CD14-positive monocyte (primary cell): ENCODE data around the gene CRYBA2. TPM values are rescaled to one million over a fixed set of nuclear protein-coding genes. Genes with fewer than 3 reads are reported as not detected.
A peak's percentile ranks its signal among the peaks of the same experiment; 100 is the strongest.

Experiments used
- DNase-seq, 3 donors: peaks; one replicate each; pipeline ENCODE4 v3.0.0-alpha.2; 2011 to 2022
- H2AFZ ChIP-seq: 2 replicates; pipeline ENCODE4 v1.6.0; 2012; ENCODE audit warnings: mild to moderate bottlenecking, low read depth, low read length, inconsistent platforms; ENCODE audit not compliant: insufficient read depth, poor library complexity, severe bottlenecking
- H3K27ac ChIP-seq, 2 donors: 1 replicate in 1 of 2; 2 replicates in 1 of 2; pipeline ENCODE4 v1.5.1; 2012 to 2013; ENCODE audit warnings: low read length in 2 of 2, control low read depth in 1 of 2, inconsistent platforms in 1 of 2, low read depth in 1 of 2, mild to moderate bottlenecking in 1 of 2
- H3K27me3 ChIP-seq, 2 donors: one replicate each; pipeline versions ENCODE4 v1.6.0 to v1.6.1; 2011 to 2013; ENCODE audit warnings: low read length in 2 of 2; ENCODE audit not compliant: control insufficient read depth in 2 of 2, insufficient read depth in 2 of 2
- H3K36me3 ChIP-seq, 2 donors: replicated peaks in 1 of 2; 1 replicate in 1 of 2; 2 replicates in 1 of 2; pipeline versions ENCODE4 v1.5.1 to v1.6.1; 2012 to 2013; ENCODE audit warnings: low read length in 2 of 2, control low read depth in 1 of 2, inconsistent platforms in 1 of 2, mild to moderate bottlenecking in 1 of 2; ENCODE audit not compliant: insufficient read depth in 2 of 2, control insufficient read depth in 1 of 2
- H3K4me1 ChIP-seq, 2 donors: 1 replicate in 1 of 2; 2 replicates in 1 of 2; pipeline versions ENCODE4 v1.5.1 to v1.6.1; 2012 to 2013; ENCODE audit warnings: low read length in 2 of 2, control low read depth in 1 of 2, inconsistent platforms in 1 of 2, mild to moderate bottlenecking in 1 of 2, moderate library complexity in 1 of 2; ENCODE audit not compliant: insufficient read depth in 2 of 2, control insufficient read depth in 1 of 2
- H3K4me2 ChIP-seq: replicated peaks from 2 replicates; pipeline ENCODE3; 2012; ENCODE audit warnings: low read length, moderate library complexity, mild to moderate bottlenecking; ENCODE audit not compliant: poor library complexity, severe bottlenecking; ENCODE audit errors: extremely low read depth
- H3K4me3 ChIP-seq, 3 experiments: fragments of 200-600 bp in 1 of 3; sonication (generic) in 1 of 3; replicated peaks in 1 of 3; 1 replicate in 2 of 3; 2 replicates in 1 of 3; pipeline ENCODE4 v1.5.1; 2011 to 2013; ENCODE audit warnings: low read length in 3 of 3, mild to moderate bottlenecking in 3 of 3, control low read depth in 2 of 3, low read depth in 2 of 3, inconsistent platforms in 1 of 3, moderate library complexity in 1 of 3
- H3K79me2 ChIP-seq: 2 replicates; pipeline ENCODE4 v1.6.0; 2012; ENCODE audit warnings: mild to moderate bottlenecking, control low read depth, inconsistent platforms, low read length, moderate library complexity; ENCODE audit not compliant: insufficient read depth
- H3K9ac ChIP-seq: 2 replicates; pipeline ENCODE4 v1.6.0; 2017; ENCODE audit warnings: low read length, mild to moderate bottlenecking; ENCODE audit not compliant: insufficient read depth, poor library complexity, severe bottlenecking
- H3K9me3 ChIP-seq, 2 donors: replicated peaks in 1 of 2; 1 replicate in 1 of 2; 2 replicates in 1 of 2; pipeline versions ENCODE4 v1.5.1 to v1.6.1; 2012 to 2013; ENCODE audit warnings: low read length in 2 of 2, control low read depth in 1 of 2; ENCODE audit not compliant: control insufficient read depth in 1 of 2, insufficient read depth in 1 of 2
- H4K20me1 ChIP-seq: 2 replicates; pipeline ENCODE4 v1.6.0; 2012; ENCODE audit warnings: mild to moderate bottlenecking, low read length, control low read depth, moderate library complexity; ENCODE audit not compliant: insufficient read depth
- H3K27ac Mint-ChIP-seq, 7 donors: one replicate each; pipeline ENCODE4 v1.8.0; 2020; ENCODE audit warnings: mild to moderate bottlenecking in 7 of 7, mixed read lengths in 7 of 7, moderate library complexity in 6 of 7, inconsistent platforms in 2 of 7
- H3K27me3 Mint-ChIP-seq, 3 donors: one replicate each; pipeline ENCODE4 v1.8.0; 2021 to 2022; ENCODE audit warnings: low read depth in 3 of 3, mild to moderate bottlenecking in 3 of 3, mixed read lengths in 3 of 3, moderate library complexity in 3 of 3, inconsistent platforms in 1 of 3
- H3K36me3 Mint-ChIP-seq, 2 donors: one replicate each; pipeline ENCODE4 v1.8.0; 2020; ENCODE audit warnings: mixed read lengths in 2 of 2, inconsistent platforms in 1 of 2, mild to moderate bottlenecking in 1 of 2
- H3K4me1 Mint-ChIP-seq: one replicate; pipeline ENCODE4 v1.8.0; 2020; ENCODE audit warnings: mild to moderate bottlenecking, mixed read lengths
- H3K4me3 Mint-ChIP-seq, 2 donors: one replicate each; pipeline ENCODE4 v1.8.0; 2020; ENCODE audit warnings: mild to moderate bottlenecking in 2 of 2, mixed read lengths in 2 of 2, moderate library complexity in 1 of 2
- H3K9me3 Mint-ChIP-seq, 7 donors: one replicate each; pipeline ENCODE4 v1.8.0; 2020 to 2022; ENCODE audit warnings: mixed read lengths in 7 of 7, mild to moderate bottlenecking in 6 of 7, moderate library complexity in 6 of 7, inconsistent platforms in 2 of 7
- CTCF ChIP-seq: fragments of 200-600 bp; IDR thresholded peaks from one replicate; pipeline ENCODE4 v1.8.0; 2022; ENCODE audit warnings: antibody characterized with exemption, mild to moderate bottlenecking
- WGBS: methylation state at CpG from one replicate; pipeline ENCODE4 v1.1.5; 2013; ENCODE audit warnings: missing lambda C conversion rate; ENCODE audit not compliant: insufficient coverage; 5-methylcytosine and 5-hydroxymethylcytosine counted together
- intact Hi-C, 2 donors: fragments of 100-400 bp; cut with micrococcal nuclease; formaldehyde crosslinking; loops; one replicate each; pipeline versions ENCODE4 v1.15.0 to v1.15.1; 2023
- polyA plus RNA-seq, 3 donors: library from polyadenylated mRNA; depleted of rRNA in 1 of 3; unstranded in 2 of 3; stranded (reverse) in 1 of 3; fragments of 300-500 nt in 2 of 3; fragments of >200 nt in 1 of 3; fragmentation: Illumina TruSeq in 2 of 3; gene quantifications; 1 replicate in 2 of 3; 2 replicates in 1 of 3; pipeline ENCODE4 v1.2.3, GENCODE V29; 2012 to 2021

The CRYBA2 gene
- polyA plus RNA-seq, 3 donors = not detected

GRCh38 chr2:219021591-219021990 is 28.4 kb upstream of the CRYBA2 start:
- Histone ChIP-seq H3K27me3 (no peaks in the 10 kb centered on the region), H3K9me3 (no peaks in the 10 kb centered on the region), H3K9ac (no peak overlapping the region), H3K79me2 (no peaks in the 10 kb centered on the region), H3K27ac (no peak overlapping the region), H4K20me1 (no peaks in the 10 kb centered on the region), H2AFZ (no peak overlapping the region), H3K4me3 (no peak overlapping the region), H3K4me1 (peaks cover 11 to 17% of the 10 kb centered on the region in 2 donors), H3K4me2 (no peak overlapping the region), H3K36me3 (no peaks in the 10 kb centered on the region)
- Mint-ChIP-seq H3K9me3 (no peaks in the 10 kb centered on the region), H3K4me1 (peaks cover 11% of the 10 kb centered on the region), H3K4me3 (no peak overlapping the region), H3K27me3 (peaks cover 3 to 6% (median 6%) of the 10 kb centered on the region in 3 donors), H3K27ac (no peak overlapping the region), H3K36me3 (no peaks in the 10 kb centered on the region)
- 90% methylated on average over 9 of the region's 9 CpGs for WGBS
- no peak for DNase-seq
- no peak for TF ChIP-seq CTCF
- intact Hi-C loops = no loop called here

- no peaks in the 10 kb centered on the region for H3K79me2 ChIP-seq
- no peaks in the 10 kb centered on the region for H3K9me3 ChIP-seq
- Mint-ChIP-seq H3K27ac (peak overlapping the region in 1 of 7 donors; percentile 78), H3K4me1 (peaks cover 11% of the 10 kb centered on the region), H3K4me3 (no peak overlapping the region), H3K27me3 (peaks cover 6 to 7% (median 7%) of the 10 kb centered on the region in 3 donors), H3K36me3 (no peaks in the 10 kb centered on the region), H3K9me3 (no peaks in the 10 kb centered on the region)
- H2AFZ ChIP-seq = no peak overlapping the region
- no peak for DNase-seq
- H3K36me3 ChIP-seq = no peaks in the 10 kb centered on the region
- H3K4me2 ChIP-seq = no peak overlapping the region
- no peaks in the 10 kb centered on the region for H4K20me1 ChIP-seq
- H3K27ac ChIP-seq = no peak overlapping the region
- TF ChIP-seq CTCF = no peak
- WGBS = 40% methylated on average over 4 of the region's 11 CpGs
- H3K27me3 ChIP-seq = no peaks in the 10 kb centered on the region
- H3K4me3 ChIP-seq = no peak overlapping the region
- H3K4me1 ChIP-seq = peaks cover 11 to 17% of the 10 kb centered on the region in 2 donors
- intact Hi-C loops = no loop called here
- no peak overlapping the region for H3K9ac ChIP-seq
These were observed 27.6 kb upstream of the CRYBA2 start for GRCh38 chr2:219020604-219021365.
